Adrenal gland (tissue), 5 donors: ENCODE measurements around the gene ZNF397.

Source experiments
- POLR2A ChIP-seq, 2 donors: fragments of 450-650 bp; IDR thresholded peaks; one replicate each; pipeline ENCODE4 v1.6.1; 2017; ENCODE audit warnings: antibody characterized with exemption in 2 of 2, mild to moderate bottlenecking in 2 of 2, moderate library complexity in 1 of 2
- TF ChIP-seq, protein P1 (sequence below), 6 experiments: fragments of 450-650 bp in 4 of 6; fragments of 200-600 bp in 2 of 6; sonication (generic) in 1 of 6; IDR thresholded peaks; 1 replicate in 5 of 6; 2 replicates in 1 of 6; pipeline versions ENCODE4 v1.5.1 to v1.8.0; 2016 to 2021; ENCODE audit warnings: antibody characterized with exemption in 6 of 6, mild to moderate bottlenecking in 2 of 6, moderate library complexity in 1 of 6
- donor health status: DM: no; HTN: no; CAD: no.

DNA sequence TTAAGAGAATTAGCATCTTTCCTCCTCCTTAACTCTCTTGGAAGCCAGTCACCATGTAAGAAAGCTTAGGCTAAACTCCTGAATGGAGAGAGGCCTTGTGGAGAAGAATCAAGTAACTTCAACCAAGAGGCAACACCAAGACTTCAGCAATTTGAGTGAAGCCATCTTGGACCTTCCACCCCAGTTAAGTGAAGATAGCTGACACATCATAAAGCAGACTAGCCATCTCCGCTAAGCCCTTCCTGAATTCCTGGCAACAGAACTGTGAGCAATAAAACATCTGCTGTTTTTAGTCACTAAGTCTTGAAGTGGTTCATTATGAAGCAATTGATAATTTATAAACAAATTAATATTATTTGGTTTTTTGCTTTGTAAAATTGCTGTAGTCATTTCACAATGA is 1.5 kb upstream of the ZNF397 start:
- TF ChIP-seq, protein P1, sequence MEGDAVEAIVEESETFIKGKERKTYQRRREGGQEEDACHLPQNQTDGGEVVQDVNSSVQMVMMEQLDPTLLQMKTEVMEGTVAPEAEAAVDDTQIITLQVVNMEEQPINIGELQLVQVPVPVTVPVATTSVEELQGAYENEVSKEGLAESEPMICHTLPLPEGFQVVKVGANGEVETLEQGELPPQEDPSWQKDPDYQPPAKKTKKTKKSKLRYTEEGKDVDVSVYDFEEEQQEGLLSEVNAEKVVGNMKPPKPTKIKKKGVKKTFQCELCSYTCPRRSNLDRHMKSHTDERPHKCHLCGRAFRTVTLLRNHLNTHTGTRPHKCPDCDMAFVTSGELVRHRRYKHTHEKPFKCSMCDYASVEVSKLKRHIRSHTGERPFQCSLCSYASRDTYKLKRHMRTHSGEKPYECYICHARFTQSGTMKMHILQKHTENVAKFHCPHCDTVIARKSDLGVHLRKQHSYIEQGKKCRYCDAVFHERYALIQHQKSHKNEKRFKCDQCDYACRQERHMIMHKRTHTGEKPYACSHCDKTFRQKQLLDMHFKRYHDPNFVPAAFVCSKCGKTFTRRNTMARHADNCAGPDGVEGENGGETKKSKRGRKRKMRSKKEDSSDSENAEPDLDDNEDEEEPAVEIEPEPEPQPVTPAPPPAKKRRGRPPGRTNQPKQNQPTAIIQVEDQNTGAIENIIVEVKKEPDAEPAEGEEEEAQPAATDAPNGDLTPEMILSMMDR (IDR thresholded peaks at IDR 0.05): no peak
- TF ChIP-seq POLR2A (IDR thresholded peaks at IDR 0.05): no peak
